HG03439 (cell line): ENCODE results near the gene MRPL54.
"Not testable (repeated sequence)": the region's sequence is repeated elsewhere in the genome, so short reads cannot be mapped to it uniquely, and the experiment has no call there.

Experiments
- ATAC-seq: cut with Tn5 transposase; IDR thresholded peaks from one replicate; pipeline ENCODE4 v1.9.1; 2021; ENCODE audit warnings: mild to moderate bottlenecking, moderate library complexity; ENCODE audit not compliant: unreplicated experiment

Gene MRPL54

GRCh38 chr19:3807574-3808354 lies 45.3 kb downstream of the MRPL54 start:
- ATAC-seq: no peak

- ATAC-seq: no peak
These were observed 46.1 kb downstream of the MRPL54 start for GRCh38 chr19:3808420-3809143.

- ATAC-seq: peak; percentile 58
These were observed 47.6 kb downstream of the MRPL54 start for GRCh38 chr19:3809881-3810707.

- ATAC-seq: no peak
These were observed 48.4 kb downstream of the MRPL54 start for GRCh38 chr19:3810708-3811355.

- no peak for ATAC-seq
These were observed 51.3 kb downstream of the MRPL54 start for GRCh38 chr19:3813473-3814392.

GRCh38 chr19:3814648-3815047 lies 52.2 kb downstream of the MRPL54 start:
- no peak for ATAC-seq

- ATAC-seq: not testable (repeated sequence)
These were observed 53.7 kb downstream of the MRPL54 start for GRCh38 chr19:3816148-3816547.

- no peak for ATAC-seq
These were observed 54.2 kb downstream of the MRPL54 start for GRCh38 chr19:3816566-3817218.
